CD4-positive, alpha-beta T cell (primary cell): ENCODE data around the gene TFAP2A. TPM values are rescaled to one million over a fixed set of nuclear protein-coding genes. Genes with fewer than 3 reads are reported as not detected.

Source experiments
- ATAC-seq: fragments of 200-7000 bp; cut with Tn5 transposase; one replicate; pipeline ENCODE4 v1.10.0; 2022; ENCODE audit warnings: mild to moderate bottlenecking; ENCODE audit not compliant: poor library complexity
- CTCF ChIA-PET: fragments of 350-600 bp; sonication (Branson Sonifier 250); formaldehyde crosslinking; loops from one replicate; lab custom pipeline; 2021; ENCODE audit warnings: antibody characterized with exemption, inconsistent platforms; lab: Charles Lee
- POLR2A ChIA-PET: fragments of 350-600 bp; sonication (Branson Sonifier 250); formaldehyde crosslinking; loops from one replicate; lab custom pipeline; 2021; ENCODE audit warnings: antibody characterized with exemption, inconsistent platforms; lab: Charles Lee
- DNase-seq, 14 experiments: peaks; one replicate each; pipeline ENCODE4 v3.0.0-alpha.2; 2013 to 2020; ENCODE audit warnings: mixed read lengths in 2 of 14
- H3K27ac ChIP-seq, 2 donors: one replicate each; pipeline versions ENCODE4 v1.5.1 to v1.7.0; 2013; ENCODE audit warnings: low read length in 2 of 2, low read depth in 1 of 2, mild to moderate bottlenecking in 1 of 2
- H3K27me3 ChIP-seq, 2 experiments: 1 replicate in 1 of 2; 2 replicates in 1 of 2; pipeline versions ENCODE4 v1.6.1 to v1.7.0; 2013; ENCODE audit warnings: low read length in 2 of 2, control low read depth in 1 of 2, mild to moderate bottlenecking in 1 of 2, moderate library complexity in 1 of 2; ENCODE audit not compliant: insufficient read depth in 2 of 2, control insufficient read depth in 1 of 2
- H3K36me3 ChIP-seq: one replicate; pipeline ENCODE4 v1.6.1; 2013; ENCODE audit warnings: low read length, control low read depth; ENCODE audit not compliant: insufficient read depth
- H3K4me1 ChIP-seq: one replicate; pipeline ENCODE4 v1.6.1; 2013; ENCODE audit warnings: low read length, control low read depth; ENCODE audit not compliant: insufficient read depth
- H3K4me3 ChIP-seq: one replicate; pipeline ENCODE4 v1.5.1; 2013; ENCODE audit warnings: mild to moderate bottlenecking, low read length, moderate library complexity
- H3K9me3 ChIP-seq, 2 experiments: 1 replicate in 1 of 2; 2 replicates in 1 of 2; pipeline versions ENCODE4 v1.6.1 to v1.7.0; 2013; ENCODE audit warnings: low read length in 2 of 2, mild to moderate bottlenecking in 2 of 2, control low read depth in 1 of 2, moderate library complexity in 1 of 2; ENCODE audit not compliant: control insufficient read depth in 1 of 2, insufficient read depth in 1 of 2
- H3K27ac Mint-ChIP-seq: one replicate; pipeline ENCODE4 v1.8.0; 2020; ENCODE audit warnings: mixed read lengths
- H3K27me3 Mint-ChIP-seq: one replicate; pipeline ENCODE4 v1.8.0; 2021; ENCODE audit warnings: mixed read lengths
- H3K36me3 Mint-ChIP-seq: one replicate; pipeline ENCODE4 v1.8.0; 2021; ENCODE audit warnings: low read depth, mixed read lengths
- H3K4me1 Mint-ChIP-seq: one replicate; pipeline ENCODE4 v1.8.0; 2021; ENCODE audit warnings: low read depth, mixed read lengths
- H3K4me3 Mint-ChIP-seq: one replicate; pipeline ENCODE4 v1.8.0; 2020; ENCODE audit warnings: mild to moderate bottlenecking, mixed read lengths
- H3K9me3 Mint-ChIP-seq: one replicate; pipeline ENCODE4 v1.8.0; 2020; ENCODE audit warnings: mixed read lengths
- CTCF ChIP-seq: fragments of 200-600 bp; IDR thresholded peaks from one replicate; pipeline ENCODE4 v1.8.0; 2022; ENCODE audit warnings: antibody characterized with exemption, mild to moderate bottlenecking
- intact Hi-C, 2 experiments: fragments of 100-400 bp; cut with DNase I in 1 of 2; cut with micrococcal nuclease in 1 of 2; formaldehyde crosslinking; loops; one replicate each; pipeline versions ENCODE4 v1.15.1 to v1.9.0; 2023 to 2025; cut with DNase I, micrococcal nuclease
- total RNA-seq, 174 experiments: library from RNA in 2 of 174; stranded (reverse) in 2 of 174; gene quantifications; one replicate each; pipeline ENCODE4 v1.2.3 and lab custom pipeline; 2021 to 2026

Gene TFAP2A
- total RNA-seq, 2 experiments from 2014 or later, result 0.16 TPM; not detected in 1

- POLR2A ChIA-PET, result no interaction called here
- no peak for DNase-seq
These were observed 26.8 kb upstream of the TFAP2A start for GRCh38 chr6:10441655-10442009.

GRCh38 chr6:10441004-10441654 lies 26.3 kb upstream of the TFAP2A start:
- TF ChIP-seq CTCF, result no peak
- H3K4me1 ChIP-seq, result no peaks in the 10 kb centered on the region
- Mint-ChIP-seq H3K36me3 (no peaks in the 10 kb centered on the region), H3K27ac (no peak overlapping the region), H3K4me3 (no peak overlapping the region), H3K4me1 (no peaks in the 10 kb centered on the region), H3K27me3 (peaks cover 42% of the 10 kb centered on the region), H3K9me3 (no peaks in the 10 kb centered on the region)
- no peak overlapping the region for H3K4me3 ChIP-seq
- H3K27ac ChIP-seq, result no peak overlapping the region
- intact Hi-C loops, result no loop called here
- DNase-seq, result no peak
- H3K9me3 ChIP-seq, result no peaks in the 10 kb centered on the region
- ChIA-PET CTCF (no interaction called here), POLR2A (no interaction called here)
- peaks cover 7 to 8% of the 10 kb centered on the region in 2 experiments for H3K27me3 ChIP-seq
- ATAC-seq, result no peak
- H3K36me3 ChIP-seq, result no peaks in the 10 kb centered on the region

More at GRCh38 chr6:10441655-10442009, 26.8 kb upstream of the TFAP2A start:
- Mint-ChIP-seq H3K4me3 (no peak overlapping the region), H3K36me3 (no peaks in the 10 kb centered on the region), H3K27ac (no peak overlapping the region), H3K9me3 (no peaks in the 10 kb centered on the region), H3K4me1 (no peaks in the 10 kb centered on the region), H3K27me3 (peaks cover 47% of the 10 kb centered on the region)
- no peak for TF ChIP-seq CTCF
- intact Hi-C loops, result no loop called here
- no peaks in the 10 kb centered on the region for H3K4me1 ChIP-seq
- ATAC-seq, result no peak
- peaks cover 7 to 8% of the 10 kb centered on the region in 2 experiments for H3K27me3 ChIP-seq
- no peak overlapping the region for H3K4me3 ChIP-seq
- H3K9me3 ChIP-seq, result no peaks in the 10 kb centered on the region
- no peak overlapping the region for H3K27ac ChIP-seq
- H3K36me3 ChIP-seq, result no peaks in the 10 kb centered on the region
- CTCF ChIA-PET, result no interaction called here

- Mint-ChIP-seq H3K27me3 (peaks cover 32% of the 10 kb centered on the region), H3K27ac (no peak overlapping the region), H3K9me3 (no peaks in the 10 kb centered on the region), H3K4me1 (peaks cover 9% of the 10 kb centered on the region), H3K4me3 (no peak overlapping the region), H3K36me3 (no peaks in the 10 kb centered on the region)
- no peak overlapping the region for H3K4me3 ChIP-seq
- DNase-seq (no peak), ATAC-seq (no peak)
- intact Hi-C loops, result loop anchor here (10.0 kb wide), 3 partner anchors 183 to 1023 kb away; no protein-coding TSS in a partner anchor
- peaks cover 4% of the 10 kb centered on the region for H3K4me1 ChIP-seq
- peaks cover 7 to 13% of the 10 kb centered on the region in 2 experiments for H3K27me3 ChIP-seq
- H3K9me3 ChIP-seq, result no peaks in the 10 kb centered on the region
- TF ChIP-seq CTCF, result no peak
- no peaks in the 10 kb centered on the region for H3K36me3 ChIP-seq
- CTCF ChIA-PET, result interaction anchor here (1.0 kb wide), 1 partner anchor 1455 kb away, joined by 3 read pairs; no protein-coding TSS in a partner anchor
- POLR2A ChIA-PET, result no interaction called here
- H3K27ac ChIP-seq, result no peak overlapping the region
These were observed 23.0 kb upstream of the TFAP2A start for GRCh38 chr6:10437891-10438290.
